GM23248 (cell line): ENCODE data around the gene CEP170.
"Not testable (repeated sequence)": the region's sequence is repeated elsewhere in the genome, so short reads cannot be mapped to it uniquely, and the experiment has no call there.

ENCODE experiments used
- EZH2 ChIP-seq: fragments of 200-600 bp; sonication (generic); IDR thresholded peaks from 2 replicates; pipeline ENCODE4 v1.6.1; 2018; ENCODE audit warnings: antibody characterized with exemption, mild to moderate bottlenecking; ENCODE audit not compliant: insufficient read depth, poor library complexity, severe bottlenecking
- EZH2phosphoT487 ChIP-seq: fragments of 200-600 bp; sonication (generic); IDR thresholded peaks from 2 replicates; pipeline ENCODE4 v1.6.1; 2018; ENCODE audit warnings: antibody characterized with exemption, moderate library complexity, mild to moderate bottlenecking, low read depth; ENCODE audit not compliant: insufficient read depth

GRCh38 chr1:243114769-243115168 lies 140.3 kb downstream of the CEP170 start:
- TF ChIP-seq EZH2phosphoT487, EZH2: not testable (repeated sequence)
